ENCODE measurements around the gene FTSJ3. TPM values are rescaled to one million over a fixed set of nuclear protein-coding genes. Genes with fewer than 3 reads are reported as not detected.

FTSJ3 gene
- total and polyA plus RNA-seq, 2 of the 13 experiments (the other 11 are each of a cell fraction or from before 2014, with no cell fraction given): 26.0 to 64.2 TPM

- peak; percentile 75 for TF ChIP-seq ZBTB40 (IDR thresholded peaks at IDR 0.05)
- peak; percentile 83 for TF ChIP-seq ZBTB40 (CRISPR knock-in tag; IDR thresholded peaks at IDR 0.05)
- peak; percentile 69 for TF ChIP-seq NR2F6 (IDR thresholded peaks at IDR 0.05)
- TF ChIP-seq NR2F6 (CRISPR knock-in tag; IDR thresholded peaks at IDR 0.05): peak; percentile 69
- peak; percentile 69; the same call in 1 of the 2 replicates for TF ChIP-seq POLR2AphosphoS2 (IDR thresholded peaks at IDR 0.05; ENCODE audit: low read depth, low read length)
- TF ChIP-seq MED8 (CRISPR knock-in tag; IDR thresholded peaks at IDR 0.05; ENCODE audit: insufficient replicate concordance): peak; percentile 33
- no peak for TF ChIP-seq JDP2 (CRISPR knock-in tag; IDR thresholded peaks at IDR 0.05; ENCODE audit: borderline replicate concordance)
- no peak; the same call in none of the 2 replicates for TF ChIP-seq IRF9 (CRISPR knock-in tag; IDR thresholded peaks at IDR 0.05; ENCODE audit: borderline replicate concordance)
- peak; percentile 50 for TF ChIP-seq CBFB (CRISPR knock-in tag; IDR thresholded peaks at IDR 0.05)
- peak; percentile 91 for TF ChIP-seq ZNF891 (CRISPR knock-in tag; IDR thresholded peaks at IDR 0.05)
- TF ChIP-seq CENPX (CRISPR knock-in tag; IDR thresholded peaks at IDR 0.05): no peak
- peak; percentile 97 for TF ChIP-seq ZHX2 (IDR thresholded peaks at IDR 0.05; ENCODE audit: low read depth)
- TF ChIP-seq ZHX2 (CRISPR knock-in tag; IDR thresholded peaks at IDR 0.05; ENCODE audit: borderline replicate concordance): peak; percentile 92
Observed at GRCh38 chr17:63773272-63774140, 54.0 kb downstream of the FTSJ3 start, which contains the start of gene CCDC47 (continued).

Measured in HepG2 (cell line).